ENCODE results near the gene TAGLN2. TPM values are rescaled to one million over a fixed set of nuclear protein-coding genes. Genes with fewer than 3 reads are reported as not detected.

TAGLN2 gene
- polyA plus RNA-seq, 3 donors: 658 to 1,259 (median 918) TPM

DNA sequence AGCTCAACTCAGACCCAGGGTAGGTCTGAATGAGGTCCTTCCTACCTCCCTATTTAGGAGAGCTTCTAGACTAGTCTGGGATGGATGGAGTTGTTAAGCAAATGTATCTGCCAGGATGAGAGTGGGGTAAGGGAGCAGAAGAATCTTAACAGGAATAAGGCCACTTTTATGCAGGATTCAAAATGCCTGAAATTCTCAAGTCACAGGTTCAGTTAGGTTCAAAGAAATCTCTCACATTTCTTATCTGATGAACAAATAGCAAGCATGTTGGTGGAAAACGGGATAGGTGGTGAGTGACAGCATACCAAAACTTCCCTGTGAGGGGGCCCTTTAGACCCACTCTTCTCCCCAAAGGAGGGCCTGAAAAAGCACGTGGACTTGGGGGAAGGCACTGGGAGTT lies 25.7 kb upstream of the TAGLN2 start:
- Histone ChIP-seq H3K9ac (ENCODE audit: insufficient read depth, low read length, poor library complexity, severe bottlenecking) (no peak overlapping the region), H3K4me1 (ENCODE audit: control insufficient read depth in 1 of 2, insufficient read depth in 2 of 2, low read length in 2 of 2) (peaks cover 14 to 24% of the 10 kb centered on the region in 2 donors), H2AFZ (ENCODE audit: insufficient read depth, low read depth, low read length, poor library complexity, severe bottlenecking) (no peak overlapping the region), H3K9me3 (replicated peaks in 1 of 2; ENCODE audit: control insufficient read depth in 1 of 2, insufficient read depth in 1 of 2, low read length in 2 of 2) (no peaks in the 10 kb centered on the region), H4K20me1 (ENCODE audit: insufficient read depth, low read length) (no peaks in the 10 kb centered on the region), H3K27me3 (ENCODE audit: control insufficient read depth in 2 of 2, insufficient read depth in 2 of 2, low read length in 2 of 2) (peaks cover 0 to 6% of the 10 kb centered on the region in 2 donors), H3K4me3 (replicated peaks in 1 of 3; ENCODE audit: low read depth in 2 of 3, low read length in 3 of 3) (no peak overlapping the region), H3K4me2 (replicated peaks; ENCODE audit: extremely low read depth, low read length, poor library complexity, severe bottlenecking) (no peak overlapping the region), H3K36me3 (replicated peaks in 1 of 2; ENCODE audit: control insufficient read depth in 1 of 2, insufficient read depth in 2 of 2, low read length in 2 of 2) (no peaks in the 10 kb centered on the region), H3K27ac (ENCODE audit: low read depth in 1 of 2, low read length in 2 of 2) (no peak overlapping the region), H3K79me2 (ENCODE audit: insufficient read depth, low read length) (no peaks in the 10 kb centered on the region)
- TF ChIP-seq, protein P1, sequence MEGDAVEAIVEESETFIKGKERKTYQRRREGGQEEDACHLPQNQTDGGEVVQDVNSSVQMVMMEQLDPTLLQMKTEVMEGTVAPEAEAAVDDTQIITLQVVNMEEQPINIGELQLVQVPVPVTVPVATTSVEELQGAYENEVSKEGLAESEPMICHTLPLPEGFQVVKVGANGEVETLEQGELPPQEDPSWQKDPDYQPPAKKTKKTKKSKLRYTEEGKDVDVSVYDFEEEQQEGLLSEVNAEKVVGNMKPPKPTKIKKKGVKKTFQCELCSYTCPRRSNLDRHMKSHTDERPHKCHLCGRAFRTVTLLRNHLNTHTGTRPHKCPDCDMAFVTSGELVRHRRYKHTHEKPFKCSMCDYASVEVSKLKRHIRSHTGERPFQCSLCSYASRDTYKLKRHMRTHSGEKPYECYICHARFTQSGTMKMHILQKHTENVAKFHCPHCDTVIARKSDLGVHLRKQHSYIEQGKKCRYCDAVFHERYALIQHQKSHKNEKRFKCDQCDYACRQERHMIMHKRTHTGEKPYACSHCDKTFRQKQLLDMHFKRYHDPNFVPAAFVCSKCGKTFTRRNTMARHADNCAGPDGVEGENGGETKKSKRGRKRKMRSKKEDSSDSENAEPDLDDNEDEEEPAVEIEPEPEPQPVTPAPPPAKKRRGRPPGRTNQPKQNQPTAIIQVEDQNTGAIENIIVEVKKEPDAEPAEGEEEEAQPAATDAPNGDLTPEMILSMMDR (IDR thresholded peaks at IDR 0.05): no peak
- H3K27ac Mint-ChIP-seq: peak overlapping the region in 2 of 7 donors; percentile 11 to 24
- no peak overlapping the region for H3K4me3 Mint-ChIP-seq
- DNase-seq: no peak
- peaks cover 0 to 5% of the 10 kb centered on the region in 2 donors for H3K36me3 Mint-ChIP-seq
- peaks cover 1 to 17% (median 1%) of the 10 kb centered on the region in 3 donors for H3K27me3 Mint-ChIP-seq (ENCODE audit: low read depth in 3 of 3)
- WGBS (ENCODE audit: insufficient coverage): no CpG with 5 or more reads among the region's 2 CpGs
- intact Hi-C loops (cut with micrococcal nuclease): no loop called here
- peaks cover 27% of the 10 kb centered on the region for H3K4me1 Mint-ChIP-seq
- peaks cover 0 to 4% (median 0%) of the 10 kb centered on the region in 7 donors for H3K9me3 Mint-ChIP-seq

- TF ChIP-seq, protein P1 (IDR thresholded peaks at IDR 0.05): no peak
- H3K9ac ChIP-seq (ENCODE audit: insufficient read depth, low read length, poor library complexity, severe bottlenecking): no peak overlapping the region
- no peaks in the 10 kb centered on the region for H3K9me3 ChIP-seq (replicated peaks in 1 of 2; ENCODE audit: control insufficient read depth in 1 of 2, insufficient read depth in 1 of 2, low read length in 2 of 2)
- no peak overlapping the region for H2AFZ ChIP-seq (ENCODE audit: insufficient read depth, low read depth, low read length, poor library complexity, severe bottlenecking)
- H3K36me3 ChIP-seq (replicated peaks in 1 of 2; ENCODE audit: control insufficient read depth in 1 of 2, insufficient read depth in 2 of 2, low read length in 2 of 2): no peaks in the 10 kb centered on the region
- Mint-ChIP-seq H3K27me3 (ENCODE audit: low read depth in 3 of 3) (peaks cover 10 to 26% (median 12%) of the 10 kb centered on the region in 3 donors), H3K4me1 (peaks cover 35% of the 10 kb centered on the region), H3K27ac (no peak overlapping the region), H3K4me3 (no peak overlapping the region), H3K9me3 (peaks cover 0 to 4% (median 0%) of the 10 kb centered on the region in 7 donors), H3K36me3 (peaks cover 0 to 7% of the 10 kb centered on the region in 2 donors)
- H3K4me1 ChIP-seq (ENCODE audit: control insufficient read depth in 1 of 2, insufficient read depth in 2 of 2, low read length in 2 of 2): peaks cover 24 to 34% of the 10 kb centered on the region in 2 donors
- H3K79me2 ChIP-seq (ENCODE audit: insufficient read depth, low read length): no peaks in the 10 kb centered on the region
- H4K20me1 ChIP-seq (ENCODE audit: insufficient read depth, low read length): no peaks in the 10 kb centered on the region
- no peak for DNase-seq
- no peak overlapping the region for H3K4me2 ChIP-seq (replicated peaks; ENCODE audit: extremely low read depth, low read length, poor library complexity, severe bottlenecking)
- intact Hi-C loops (cut with micrococcal nuclease): no loop called here
- H3K4me3 ChIP-seq (replicated peaks in 1 of 3; ENCODE audit: low read depth in 2 of 3, low read length in 3 of 3): no peak overlapping the region
- H3K27ac ChIP-seq (ENCODE audit: low read depth in 1 of 2, low read length in 2 of 2): no peak overlapping the region
- H3K27me3 ChIP-seq (ENCODE audit: control insufficient read depth in 2 of 2, insufficient read depth in 2 of 2, low read length in 2 of 2): peaks cover 3 to 15% of the 10 kb centered on the region in 2 donors
- WGBS (ENCODE audit: insufficient coverage): 100% methylated on average over 3 of the region's 4 CpGs
Measured at GRCh38 chr1:159949981-159950381, 24.7 kb upstream of the TAGLN2 start.

All from CD14-positive monocyte (primary cell).